NCI-H2171 treated with DMSO at 0.1 percent for 48 hours (cell line): ENCODE measurements around the gene MUSK.
"Not testable (repeated sequence)": the region's sequence is repeated elsewhere in the genome, so short reads cannot be mapped to it uniquely, and the experiment has no call there.

Source experiments
- DNase-seq: peaks from one replicate; lab custom pipeline; 2025; lab: John Stamatoyannopoulos, UW

MUSK gene

GRCh38 chr9:110763568-110763967 lies 95.0 kb downstream of the MUSK start:
- no peak for DNase-seq

- no peak for DNase-seq
Measured at GRCh38 chr9:110764006-110764405, 95.4 kb downstream of the MUSK start.

GRCh38 chr9:110765926-110766325 lies 97.3 kb downstream of the MUSK start:
- no peak for DNase-seq

- DNase-seq: no peak
Measured at GRCh38 chr9:110767559-110768063, 99.0 kb downstream of the MUSK start.

DNA sequence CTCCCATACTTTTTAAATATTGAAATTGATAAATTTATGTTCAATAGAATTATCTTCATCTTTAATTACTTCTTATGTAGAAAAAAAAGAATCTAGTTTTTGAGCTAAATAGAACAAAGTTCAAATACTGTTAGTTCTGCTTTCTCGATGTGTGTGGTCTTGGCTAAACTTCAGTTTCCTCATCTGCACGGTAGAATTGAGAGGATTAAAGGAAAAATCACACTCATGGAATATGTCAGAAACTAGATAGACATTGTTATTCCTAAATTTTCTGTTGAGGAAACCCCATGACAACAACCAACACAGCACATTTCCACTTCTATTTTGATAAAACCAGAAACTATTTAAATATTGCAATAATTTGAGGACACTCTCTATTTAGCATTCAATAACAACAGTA lies 100.3 kb downstream of the MUSK start:
- no peak for DNase-seq

GRCh38 chr9:110769667-110770066 lies 101.1 kb downstream of the MUSK start:
- no peak for DNase-seq

- DNase-seq: no peak
Measured at GRCh38 chr9:110775724-110776123, 107.1 kb downstream of the MUSK start.

DNA sequence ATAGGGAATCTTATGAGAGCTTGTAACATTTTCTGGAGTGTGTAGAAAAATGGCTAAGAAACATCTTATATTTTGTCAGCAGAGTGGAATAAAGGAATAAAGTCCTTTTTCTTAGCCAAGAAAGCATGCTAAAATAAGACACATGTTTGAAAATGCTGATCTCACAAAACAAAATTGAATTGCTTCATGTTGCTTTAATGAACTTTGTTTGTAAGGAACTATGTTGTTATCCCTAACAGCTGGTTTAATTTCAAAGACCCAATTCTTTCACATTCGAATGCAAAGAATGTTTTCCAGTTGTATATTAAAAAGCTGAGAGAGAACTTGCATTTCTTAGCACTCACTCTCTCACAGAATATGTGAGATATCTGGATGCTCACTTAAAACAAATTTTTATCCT lies 107.6 kb downstream of the MUSK start:
- DNase-seq: no peak

DNA sequence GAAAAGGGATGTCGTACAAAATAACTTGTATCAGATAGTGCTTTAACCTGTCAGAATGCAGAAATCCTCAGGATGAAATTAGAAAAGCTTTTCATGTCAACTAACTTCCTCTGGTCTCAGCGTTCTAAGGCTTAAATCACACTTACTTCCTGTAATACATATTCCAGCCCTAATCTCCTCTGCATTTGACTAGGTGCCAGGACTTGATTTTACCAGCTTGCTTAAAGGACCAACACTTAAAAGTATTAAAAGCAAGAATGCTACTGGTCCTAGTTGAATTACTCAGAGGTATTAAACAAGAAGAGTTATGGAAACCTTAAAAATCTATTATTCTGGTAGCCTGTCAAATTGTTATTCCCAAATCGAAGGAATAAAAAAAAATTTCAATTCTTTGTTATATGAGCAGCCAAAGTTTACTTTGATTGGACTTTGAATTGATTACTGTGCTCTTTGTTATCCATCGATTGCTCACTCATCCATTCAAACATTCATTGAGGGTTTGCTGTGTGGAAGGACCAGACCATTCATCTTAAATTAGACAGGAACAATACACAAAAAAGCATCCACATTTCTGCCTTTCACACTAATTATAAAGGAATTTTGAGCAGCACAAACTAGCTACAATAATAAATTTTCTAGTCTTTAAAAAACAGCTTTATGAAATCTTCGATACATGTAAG lies 108.7 kb downstream of the MUSK start:
- no peak for DNase-seq

GRCh38 chr9:110777876-110778215 lies 109.3 kb downstream of the MUSK start:
- no peak for DNase-seq

- no peak for DNase-seq
Measured at GRCh38 chr9:110782701-110783100, 114.1 kb downstream of the MUSK start.

DNA sequence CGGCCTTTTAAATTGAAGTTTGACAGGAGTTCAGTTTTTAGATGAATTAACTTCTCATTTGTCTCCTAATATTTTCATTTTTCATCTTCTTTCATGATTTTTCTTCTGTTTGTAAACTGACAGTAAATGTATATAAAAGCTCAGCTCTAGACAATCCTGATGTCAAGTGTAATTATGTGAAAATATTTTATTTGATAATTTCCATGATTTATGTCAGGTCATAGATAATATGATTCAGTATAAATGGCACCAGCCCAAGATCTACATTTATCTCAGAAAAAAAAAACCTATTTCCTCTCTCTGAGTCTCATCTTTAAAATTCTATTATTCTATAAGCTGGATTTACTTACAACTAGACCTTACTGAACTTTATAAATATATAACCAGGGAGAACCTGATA lies 115.7 kb downstream of the MUSK start:
- no peak for DNase-seq

DNA sequence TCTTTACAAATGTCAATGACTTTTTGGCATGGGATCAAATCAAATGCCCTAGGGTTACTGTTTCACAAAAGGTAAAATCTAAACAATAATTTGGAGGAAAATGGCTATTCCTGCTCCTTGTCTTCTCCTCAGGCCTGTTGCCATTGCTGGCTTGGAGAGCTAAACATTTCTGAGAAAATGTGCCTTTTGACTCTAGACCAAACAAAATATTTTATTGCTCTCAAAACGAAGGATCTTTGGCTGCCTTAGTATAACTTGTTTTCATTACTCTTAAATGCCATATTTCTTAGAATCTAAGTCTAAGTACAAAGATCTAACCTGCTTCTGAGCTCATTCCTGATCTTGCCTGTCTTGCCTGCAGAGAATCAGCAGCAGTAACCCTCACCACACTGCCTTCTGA lies 116.6 kb downstream of the MUSK start:
- DNase-seq: no peak

- not testable (repeated sequence) for DNase-seq
Measured at GRCh38 chr9:110788396-110788795, 119.8 kb downstream of the MUSK start.

- DNase-seq: no peak
Measured at GRCh38 chr9:110788871-110789270, 120.3 kb downstream of the MUSK start.

GRCh38 chr9:110797611-110798010 lies 129.0 kb downstream of the MUSK start:
- DNase-seq: no peak

GRCh38 chr9:110799396-110799795 lies 130.8 kb downstream of the MUSK start:
- no peak for DNase-seq

- DNase-seq: no peak
Measured at GRCh38 chr9:110801426-110801825, 132.8 kb downstream of the MUSK start.

DNA sequence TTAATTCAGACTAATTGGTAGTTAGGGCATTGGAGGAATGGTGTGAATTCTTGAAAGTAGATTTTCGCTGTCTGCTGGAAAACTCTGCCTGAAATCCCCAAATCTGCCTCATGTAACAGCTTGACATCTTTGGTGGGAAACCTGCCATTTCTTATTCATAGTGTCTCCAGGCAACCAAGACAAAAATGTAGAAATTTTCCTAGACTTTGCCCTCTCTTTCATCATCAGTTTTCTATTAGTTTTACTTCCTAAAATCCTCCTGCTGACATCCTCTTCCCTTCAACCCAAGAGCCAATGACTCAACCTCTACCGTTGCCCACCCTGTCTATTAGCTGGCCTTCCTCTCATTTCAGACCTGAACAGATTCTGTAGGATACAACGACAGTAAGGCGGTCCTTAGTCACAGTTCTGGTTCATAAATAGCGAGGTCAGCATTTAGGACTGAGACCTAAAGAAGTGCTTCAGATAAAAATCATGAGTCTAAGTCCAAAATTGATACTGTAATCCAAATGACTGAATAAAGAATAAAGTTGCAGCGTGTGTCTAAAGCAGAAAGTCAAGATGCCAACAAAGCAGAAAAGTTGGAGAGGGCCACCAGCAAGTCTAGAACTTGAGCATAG lies 133.9 kb downstream of the MUSK start:
- no peak for DNase-seq

DNA sequence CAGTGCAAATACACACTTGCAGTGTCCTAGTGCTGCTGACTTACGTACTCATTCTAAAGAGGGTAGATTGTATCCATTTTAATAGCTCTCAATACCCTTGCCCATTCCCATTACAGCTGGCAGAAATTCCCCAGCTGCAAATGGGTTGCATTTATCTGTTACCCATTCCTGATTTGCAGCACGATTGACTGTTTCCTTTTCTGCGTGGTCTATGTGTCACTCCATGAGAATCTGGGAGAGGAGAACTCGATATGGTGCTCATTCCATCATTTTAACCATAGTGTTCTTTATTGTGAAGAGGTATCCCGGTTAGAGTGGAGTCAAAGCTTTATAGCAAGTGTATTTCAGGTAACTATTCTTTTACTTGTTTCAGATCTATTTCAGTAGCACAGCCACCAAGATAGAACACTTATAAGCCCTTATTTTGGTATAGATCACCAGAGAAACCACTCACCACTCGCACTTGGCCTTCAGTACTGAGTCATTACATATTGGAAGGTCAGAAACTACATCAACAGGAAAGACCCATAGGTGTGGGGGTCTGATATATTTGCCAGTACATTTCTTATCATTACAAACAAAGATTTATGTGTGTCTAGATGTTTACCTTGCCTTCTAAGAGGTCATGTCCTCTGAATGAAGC lies 139.5 kb downstream of the MUSK start:
- no peak for DNase-seq

- no peak for DNase-seq
Measured at GRCh38 chr9:110808599-110808980, 140.0 kb downstream of the MUSK start.

DNA sequence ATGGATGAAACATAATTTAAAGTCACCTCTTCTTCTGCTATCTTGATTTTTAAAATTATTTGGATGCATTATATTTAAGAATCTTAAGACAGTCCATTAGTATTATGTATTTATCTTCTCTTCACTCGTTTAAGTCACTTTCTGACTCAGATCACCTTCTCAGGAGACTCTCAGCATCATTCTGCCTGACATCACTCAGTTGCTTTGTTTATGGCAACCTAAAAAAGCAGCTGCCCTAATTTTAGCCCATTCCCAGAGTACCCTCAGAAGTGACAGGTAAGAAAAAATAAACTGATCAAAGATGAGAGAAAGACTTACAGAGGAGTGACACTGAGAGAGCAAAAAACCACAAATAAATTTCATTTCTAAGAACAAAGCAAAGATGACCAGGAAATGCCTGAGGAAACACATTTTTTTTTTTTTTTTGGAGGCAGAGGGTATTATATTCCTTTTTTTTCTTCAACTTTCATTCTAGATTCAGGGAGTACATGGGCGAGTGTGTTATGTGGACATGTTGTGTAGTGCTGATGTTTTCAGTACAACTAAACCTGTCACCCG lies 140.5 kb downstream of the MUSK start:
- DNase-seq: no peak
